Trophoblast cell (in vitro differentiated cells and primary cell): ENCODE data around the gene SYT15.

ENCODE experiments used
- DNase-seq, 2 donors: peaks; one replicate each; pipeline ENCODE4 v3.0.0-alpha.2; 2016
- H2AFZ ChIP-seq: 2 replicates; pipeline ENCODE4 v1.6.1; 2013; ENCODE audit warnings: low read length, moderate library complexity, mild to moderate bottlenecking; ENCODE audit not compliant: insufficient read depth, poor library complexity
- H2AK5ac ChIP-seq: 2 replicates; pipeline ENCODE4 v1.6.1; 2013; ENCODE audit warnings: mild to moderate bottlenecking, low read length
- H2BK120ac ChIP-seq: 2 replicates; pipeline ENCODE4 v1.6.1; 2013; ENCODE audit warnings: low read length, mild to moderate bottlenecking, moderate library complexity; ENCODE audit not compliant: insufficient read depth, poor library complexity
- H2BK12ac ChIP-seq: 2 replicates; pipeline ENCODE4 v1.6.1; 2013; ENCODE audit warnings: mild to moderate bottlenecking, low read length, moderate library complexity
- H2BK5ac ChIP-seq: 2 replicates; pipeline ENCODE4 v1.6.1; 2013; ENCODE audit warnings: low read length, low read depth, moderate library complexity, mild to moderate bottlenecking; ENCODE audit not compliant: poor library complexity
- H3K14ac ChIP-seq: 2 replicates; pipeline ENCODE4 v1.6.1; 2013; ENCODE audit warnings: mild to moderate bottlenecking, low read length
- H3K18ac ChIP-seq: 2 replicates; pipeline ENCODE4 v1.6.1; 2013; ENCODE audit warnings: mild to moderate bottlenecking, low read length
- H3K23ac ChIP-seq: 2 replicates; pipeline ENCODE4 v1.6.1; 2013; ENCODE audit warnings: low read length
- H3K27ac ChIP-seq: 2 replicates; pipeline ENCODE4 v1.5.1; 2013; ENCODE audit warnings: low read depth, mild to moderate bottlenecking, inconsistent platforms, low read length, moderate library complexity
- H3K27me3 ChIP-seq: 2 replicates; pipeline ENCODE4 v1.6.1; 2013; ENCODE audit warnings: inconsistent platforms, mild to moderate bottlenecking, low read length, moderate library complexity; ENCODE audit not compliant: insufficient read depth
- H3K36me3 ChIP-seq, 2 experiments: 1 replicate in 1 of 2; 2 replicates in 1 of 2; pipeline ENCODE4 v1.6.1; 2013; ENCODE audit warnings: low read length in 2 of 2, mild to moderate bottlenecking in 2 of 2, moderate library complexity in 1 of 2; ENCODE audit not compliant: insufficient read depth in 2 of 2, control insufficient read depth in 1 of 2
- H3K4ac ChIP-seq: 2 replicates; pipeline ENCODE4 v1.6.1; 2013; ENCODE audit warnings: low read depth, mild to moderate bottlenecking, low read length, moderate library complexity
- H3K4me1 ChIP-seq, 2 experiments: 1 replicate in 1 of 2; 2 replicates in 1 of 2; pipeline ENCODE4 v1.6.1; 2013; ENCODE audit warnings: low read length in 2 of 2, mild to moderate bottlenecking in 2 of 2, moderate library complexity in 1 of 2; ENCODE audit not compliant: insufficient read depth in 2 of 2, control insufficient read depth in 1 of 2
- H3K4me2 ChIP-seq: 2 replicates; pipeline ENCODE4 v1.6.1; 2013; ENCODE audit warnings: inconsistent platforms, mild to moderate bottlenecking, low read length, moderate library complexity
- H3K4me3 ChIP-seq: 2 replicates; pipeline ENCODE4 v1.5.1; 2013; ENCODE audit warnings: mild to moderate bottlenecking, low read depth, low read length, inconsistent platforms
- H3K79me1 ChIP-seq: one replicate; pipeline ENCODE4 v1.6.1; 2013; ENCODE audit warnings: low read length
- H3K79me2 ChIP-seq: 2 replicates; pipeline ENCODE4 v1.6.1; 2013; ENCODE audit warnings: low read length, mild to moderate bottlenecking; ENCODE audit not compliant: control insufficient read depth, insufficient read depth, poor library complexity
- H3K9ac ChIP-seq: 2 replicates; pipeline ENCODE4 v1.6.1; 2013; ENCODE audit warnings: mild to moderate bottlenecking, low read length
- H3K9me3 ChIP-seq: 2 replicates; pipeline ENCODE4 v1.6.1; 2013; ENCODE audit warnings: low read depth, mild to moderate bottlenecking, control low read depth, inconsistent platforms, low read length; ENCODE audit not compliant: insufficient read depth
- H4K12ac ChIP-seq: 2 replicates; pipeline ENCODE4 v1.6.1; 2013; ENCODE audit warnings: low read depth, mild to moderate bottlenecking, low read length, moderate library complexity
- H4K8ac ChIP-seq: 2 replicates; pipeline ENCODE4 v1.6.1; 2013; ENCODE audit warnings: low read depth, mild to moderate bottlenecking, low read length, moderate library complexity
- H4K91ac ChIP-seq: one replicate; pipeline ENCODE4 v1.6.1; 2013; ENCODE audit warnings: low read depth, mild to moderate bottlenecking, low read length, moderate library complexity
- WGBS: extraction: QIAGEN DNeasy Blood & Tissue Kit; methylation state at CpG from one replicate; pipeline ENCODE4 v1.1.7; 2013; ENCODE audit warnings: missing lambda C conversion rate; ENCODE audit not compliant: insufficient read length, insufficient coverage; ENCODE audit errors: extremely low coverage; 5-methylcytosine and 5-hydroxymethylcytosine counted together

Gene SYT15

DNA sequence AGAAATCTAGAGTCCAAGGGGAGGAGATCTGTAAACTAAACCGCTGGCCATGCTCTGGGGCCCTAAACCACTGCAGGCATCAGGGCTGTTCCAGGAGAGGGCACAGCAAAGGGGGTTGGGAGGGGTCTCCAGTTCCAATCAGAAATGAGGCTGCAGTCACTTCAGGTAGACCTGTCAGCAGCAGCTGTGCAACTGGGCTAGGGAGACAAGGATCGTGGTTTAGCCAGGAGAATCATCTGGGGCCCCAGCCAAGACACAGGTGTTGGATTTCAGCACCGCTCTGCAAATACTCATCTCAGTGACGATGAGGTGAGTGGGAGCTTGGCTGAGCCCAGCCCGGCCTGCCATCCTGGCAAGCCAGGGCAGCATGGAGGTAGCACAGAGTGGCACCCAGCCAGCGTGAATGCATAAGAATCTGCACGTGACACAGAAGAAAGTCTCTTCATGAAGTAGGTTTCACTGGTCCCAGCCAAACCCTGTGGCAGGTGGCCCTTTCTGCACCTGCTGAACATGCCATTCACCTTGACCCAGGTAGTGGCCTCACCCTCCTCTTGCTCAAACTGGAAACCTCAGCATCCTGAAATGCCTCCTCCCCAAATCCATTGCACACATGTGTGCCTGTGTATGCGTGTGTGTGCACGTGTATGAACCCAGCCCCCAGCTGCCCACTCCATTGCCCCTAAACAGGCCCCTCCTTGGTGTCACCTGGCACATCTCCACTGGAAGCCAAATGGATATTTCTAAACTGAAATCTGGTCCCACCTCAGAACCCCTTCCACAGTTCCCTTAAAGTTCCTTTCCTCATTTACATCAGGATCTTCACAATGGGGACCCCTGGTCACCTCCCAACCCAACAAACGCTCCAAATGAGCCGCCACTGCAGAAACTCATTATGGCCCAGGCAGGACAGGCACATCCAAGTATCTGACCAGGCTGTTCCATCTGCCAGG, 32.1 kb upstream of the SYT15 start:
- Histone ChIP-seq H3K4me1 (peaks cover 15 to 17% of the 10 kb centered on the region in 2 experiments), H3K4me2 (no peak overlapping the region), H3K4me3 (no peak overlapping the region), H2BK5ac (no peak overlapping the region), H4K8ac (no peak overlapping the region), H3K4ac (no peak overlapping the region), H2BK120ac (no peak overlapping the region), H3K79me2 (no peaks in the 10 kb centered on the region), H3K23ac (no peak overlapping the region), H3K27ac (no peak overlapping the region), H3K18ac (no peak overlapping the region), H3K27me3 (no peaks in the 10 kb centered on the region), H3K36me3 (no peaks in the 10 kb centered on the region), H4K91ac (no peak overlapping the region), H4K12ac (no peak overlapping the region), H3K79me1 (no peaks in the 10 kb centered on the region), H3K14ac (no peak overlapping the region), H2AK5ac (no peak overlapping the region), H3K9ac (no peak overlapping the region), H2AFZ (no peak overlapping the region), H3K9me3 (peaks cover 2% of the 10 kb centered on the region), H2BK12ac (no peak overlapping the region)
- no peak for DNase-seq
- WGBS = no CpG with 5 or more reads among the region's 11 CpGs

DNA sequence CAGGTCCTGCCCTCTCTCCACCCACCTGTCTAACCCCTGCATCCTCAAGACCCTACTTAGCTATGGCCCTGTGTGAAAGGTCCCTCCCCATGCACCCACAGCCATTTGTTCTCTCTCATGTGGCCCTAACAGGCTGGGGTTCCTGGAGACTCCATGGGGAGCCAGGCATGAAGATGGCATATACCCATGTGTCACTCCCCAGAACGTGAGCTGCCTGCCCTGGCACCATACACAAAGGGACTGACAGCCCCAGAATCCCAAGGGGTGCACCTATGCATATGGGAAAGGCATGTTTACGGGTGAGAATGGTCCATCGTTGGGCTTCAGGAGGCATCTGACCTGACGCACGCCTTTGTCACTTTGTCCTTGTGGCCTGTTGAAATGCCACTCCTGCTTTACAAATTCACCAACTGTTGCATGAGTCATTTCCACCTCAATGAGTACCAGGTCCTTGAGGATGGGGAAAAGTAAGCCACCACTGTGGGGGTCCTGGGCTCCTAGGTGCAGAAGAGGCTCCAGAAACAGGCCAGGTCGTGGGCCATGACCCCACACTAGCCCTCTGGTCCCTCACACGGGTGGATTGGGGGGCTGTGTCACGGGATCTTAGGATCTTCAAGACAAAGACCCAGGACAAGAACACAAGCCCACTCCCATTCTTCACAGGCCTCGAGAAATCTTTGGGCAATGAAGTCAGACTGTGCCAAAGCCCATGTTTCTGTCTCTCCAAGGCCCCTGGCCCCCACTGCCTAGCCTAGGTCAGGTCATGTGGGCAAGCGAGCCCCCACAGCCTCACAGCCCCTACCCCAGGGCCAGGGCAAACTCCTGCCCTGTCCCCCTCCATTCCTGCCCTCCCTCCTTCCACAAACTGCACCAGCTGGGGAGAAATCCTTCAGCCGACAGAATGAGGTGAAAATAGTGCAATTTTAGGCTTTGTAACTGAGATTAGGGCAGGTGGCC, 31.1 kb upstream of the SYT15 start:
- H2AFZ ChIP-seq = no peak overlapping the region
- H3K27ac ChIP-seq = no peak overlapping the region
- no peak overlapping the region for H2BK120ac ChIP-seq
- no CpG with 5 or more reads among the region's 11 CpGs for WGBS
- H3K23ac ChIP-seq = no peak overlapping the region
- H3K14ac ChIP-seq = no peak overlapping the region
- H3K18ac ChIP-seq = no peak overlapping the region
- H3K36me3 ChIP-seq = no peaks in the 10 kb centered on the region
- no peak overlapping the region for H2BK5ac ChIP-seq
- no peak overlapping the region for H3K4me2 ChIP-seq
- no peaks in the 10 kb centered on the region for H3K79me2 ChIP-seq
- H3K9me3 ChIP-seq = peaks cover 2% of the 10 kb centered on the region
- no peaks in the 10 kb centered on the region for H3K27me3 ChIP-seq
- H4K12ac ChIP-seq = no peak overlapping the region
- H3K4me3 ChIP-seq = no peak overlapping the region
- no peaks in the 10 kb centered on the region for H3K79me1 ChIP-seq
- no peak overlapping the region for H4K8ac ChIP-seq
- peaks cover 15 to 17% of the 10 kb centered on the region in 2 experiments for H3K4me1 ChIP-seq
- no peak overlapping the region for H3K9ac ChIP-seq
- no peak overlapping the region for H2BK12ac ChIP-seq
- no peak overlapping the region for H4K91ac ChIP-seq
- no peak overlapping the region for H2AK5ac ChIP-seq
- DNase-seq = no peak
- H3K4ac ChIP-seq = no peak overlapping the region

DNA sequence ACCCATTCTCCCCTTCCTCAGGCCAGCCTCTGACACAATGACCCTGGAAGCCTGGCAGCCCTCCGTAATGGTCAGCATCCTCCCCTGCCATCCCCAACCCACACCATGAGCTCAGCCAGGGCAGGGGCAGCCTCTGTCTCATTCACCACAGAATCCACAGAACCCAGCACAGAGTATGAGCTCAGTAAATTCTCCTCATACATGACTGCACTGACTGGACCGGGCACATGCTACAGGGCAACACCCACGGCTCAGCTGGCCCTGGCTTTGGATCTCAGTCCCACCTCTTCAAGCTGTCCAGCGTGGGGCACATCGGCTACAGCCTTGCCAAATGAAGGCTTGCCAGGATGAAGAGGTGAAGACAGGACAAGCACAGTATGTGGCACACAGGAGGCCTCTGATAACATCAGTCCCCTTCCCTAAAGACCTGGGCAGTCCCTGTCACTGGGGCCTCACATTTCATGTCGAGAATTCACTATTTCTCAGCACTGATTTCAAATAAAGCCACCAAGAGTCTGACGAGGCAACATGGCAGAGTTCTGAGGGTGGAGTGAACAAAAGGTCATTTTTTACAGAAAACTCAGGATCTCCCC, 30.3 kb upstream of the SYT15 start:
- Histone ChIP-seq H3K9ac (no peak overlapping the region), H3K4me2 (no peak overlapping the region), H4K8ac (no peak overlapping the region), H3K4ac (no peak overlapping the region), H2BK120ac (no peak overlapping the region), H2AFZ (no peak overlapping the region), H3K79me2 (no peaks in the 10 kb centered on the region), H4K12ac (no peak overlapping the region), H2BK5ac (no peak overlapping the region), H3K4me1 (peaks cover 15 to 17% of the 10 kb centered on the region in 2 experiments), H3K27me3 (no peaks in the 10 kb centered on the region), H3K36me3 (no peaks in the 10 kb centered on the region), H3K23ac (no peak overlapping the region), H3K18ac (no peak overlapping the region), H3K79me1 (no peaks in the 10 kb centered on the region), H2BK12ac (no peak overlapping the region), H2AK5ac (no peak overlapping the region), H3K27ac (no peak overlapping the region), H4K91ac (no peak overlapping the region), H3K9me3 (peaks cover 2% of the 10 kb centered on the region), H3K14ac (no peak overlapping the region), H3K4me3 (no peak overlapping the region)
- DNase-seq = peak in 1 of 2 donors; percentile 56
- WGBS = no CpG with 5 or more reads among the region's 7 CpGs
